GM18909 (cell line): Measurements from ENCODE around the gene SUGCT.

Experiments
- ATAC-seq: cut with Tn5 transposase; IDR thresholded peaks from one replicate; pipeline ENCODE4 v1.9.1; 2021; ENCODE audit warnings: mild to moderate bottlenecking; ENCODE audit not compliant: unreplicated experiment, poor library complexity

The SUGCT gene

GRCh38 chr7:40500219-40500618 is 365.4 kb downstream of the SUGCT start:
- ATAC-seq, result no peak

GRCh38 chr7:40502359-40502758 is 367.6 kb downstream of the SUGCT start:
- no peak for ATAC-seq

DNA sequence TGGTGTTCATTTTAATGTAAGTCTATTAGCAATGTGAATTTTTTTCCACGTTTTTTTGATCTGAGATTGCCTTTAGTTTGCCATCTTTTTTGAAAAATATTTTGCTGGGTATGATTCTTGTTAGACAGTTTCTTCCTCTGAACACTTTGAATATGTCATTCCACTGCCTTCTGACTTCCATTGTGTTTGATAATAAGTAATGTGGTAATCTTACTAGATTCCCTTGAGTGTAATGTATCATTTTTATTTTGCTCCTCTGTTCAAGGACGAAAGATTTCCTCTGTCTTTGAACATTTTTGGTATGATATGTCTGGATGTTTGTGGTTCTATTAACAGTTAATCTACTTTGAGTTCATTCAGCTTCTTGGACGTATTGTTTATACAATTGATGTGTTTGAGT is 371.4 kb downstream of the SUGCT start:
- no peak for ATAC-seq

GRCh38 chr7:40507166-40507565 is 372.4 kb downstream of the SUGCT start:
- peak; percentile 59 for ATAC-seq

DNA sequence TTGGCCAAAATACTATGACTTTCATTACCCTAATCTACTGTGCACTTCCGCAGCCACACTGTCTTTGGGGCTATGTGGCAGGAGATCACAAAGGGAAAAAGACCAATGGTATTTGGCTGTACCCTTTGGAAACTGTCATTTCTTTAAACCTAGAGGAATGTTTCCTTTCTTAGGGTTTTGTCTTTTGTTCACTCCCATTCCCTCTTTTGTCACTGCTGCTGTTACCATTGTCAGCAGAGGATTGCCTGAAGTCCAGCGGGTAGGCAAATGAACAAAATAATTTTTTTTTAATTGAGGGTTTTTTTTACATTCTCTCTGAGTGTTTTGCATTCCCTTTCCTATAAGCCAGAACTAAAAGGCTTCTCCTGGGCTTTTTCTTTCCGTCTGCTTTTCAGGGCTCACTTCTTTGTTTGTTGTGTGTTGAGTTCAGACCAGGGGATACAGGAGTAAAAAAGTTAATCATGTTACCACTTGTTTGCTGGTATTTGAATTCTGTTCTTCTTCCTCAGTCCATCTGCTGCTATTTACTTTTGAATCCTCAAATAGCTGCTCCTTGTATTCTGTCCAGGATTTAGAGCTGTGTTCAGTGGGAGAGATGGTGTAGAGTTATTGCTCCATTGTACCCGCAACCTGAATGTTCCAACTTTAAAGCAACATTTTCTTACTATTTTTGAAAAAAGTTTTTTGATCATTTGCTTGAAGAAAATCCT is 374.6 kb downstream of the SUGCT start:
- ATAC-seq, result no peak

GRCh38 chr7:40516376-40516775 is 381.6 kb downstream of the SUGCT start:
- ATAC-seq, result no peak

DNA sequence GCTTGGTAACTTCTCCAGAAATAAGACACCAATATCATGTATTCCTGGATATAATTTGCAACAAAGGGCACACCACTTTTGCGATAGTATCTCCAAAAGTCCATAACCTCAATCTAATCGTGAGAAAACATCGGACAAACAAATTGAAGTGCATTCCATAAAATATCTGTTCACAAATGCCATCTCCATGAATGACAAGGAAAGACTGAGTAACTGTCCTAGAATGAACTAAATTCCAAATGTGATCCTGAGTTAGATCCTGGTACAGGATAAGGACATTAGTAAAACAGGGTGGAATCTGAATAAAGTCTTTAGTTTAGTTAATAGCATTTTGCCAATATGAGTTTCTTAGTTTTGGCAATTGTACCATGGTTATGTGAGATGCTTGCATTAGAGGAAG is 384.2 kb downstream of the SUGCT start:
- ATAC-seq, result no peak

DNA sequence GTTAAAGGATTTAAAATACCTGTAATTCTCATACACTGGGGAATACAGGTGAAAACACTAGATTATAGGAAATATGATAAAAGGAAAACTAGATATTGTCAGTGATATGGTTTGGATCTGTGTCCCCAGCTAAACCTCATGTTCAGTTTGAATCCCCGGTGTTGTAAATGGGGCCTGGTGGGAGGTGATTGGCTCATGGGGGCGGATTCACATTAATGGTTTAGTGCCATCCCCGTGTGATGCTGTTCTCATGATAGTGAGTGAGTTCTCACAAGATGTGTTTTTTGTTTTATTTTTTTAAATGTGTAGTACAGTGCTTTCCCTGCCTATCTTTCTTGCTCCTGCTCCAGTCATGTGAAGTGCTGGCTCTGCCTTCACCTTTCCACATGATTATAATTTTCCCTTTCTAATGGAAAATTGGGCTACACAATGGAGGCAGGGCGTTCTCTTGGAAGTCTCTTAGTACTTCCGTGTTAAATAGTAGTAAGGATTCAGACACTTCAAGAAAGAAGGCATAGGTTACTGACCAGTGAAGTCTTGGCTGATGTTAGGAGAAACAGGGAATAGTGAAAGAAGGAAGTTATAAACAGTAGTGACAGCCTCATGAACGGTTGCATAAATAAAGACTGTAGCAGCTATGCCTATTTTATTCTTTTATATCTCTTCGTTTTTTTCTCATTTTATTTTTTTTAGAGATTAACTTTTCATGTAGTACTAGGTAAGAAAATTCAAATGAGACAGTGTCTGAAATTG is 386.4 kb downstream of the SUGCT start:
- ATAC-seq, result no peak

GRCh38 chr7:40525764-40526163 is 391.0 kb downstream of the SUGCT start:
- no peak for ATAC-seq

- no peak for ATAC-seq
Measured at GRCh38 chr7:40526951-40527715, 392.3 kb downstream of the SUGCT start.

DNA sequence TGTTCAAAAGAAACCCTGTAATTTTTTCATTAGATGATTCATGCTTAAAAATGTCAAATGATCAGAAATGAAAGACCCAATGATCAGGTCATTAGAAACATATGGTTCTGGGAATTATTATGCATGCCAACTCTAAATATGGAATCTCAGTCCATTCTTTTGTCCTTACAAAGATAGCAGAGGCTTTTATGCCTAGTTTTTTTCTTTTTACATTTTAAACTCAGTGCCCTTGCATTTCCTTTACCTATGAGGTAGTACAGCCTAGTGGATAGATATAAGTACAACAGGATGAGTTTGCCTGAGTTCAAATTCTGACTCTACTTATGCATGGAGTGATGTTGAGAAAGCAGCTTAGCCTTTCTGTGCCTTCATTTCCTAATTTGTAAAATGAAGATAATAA is 392.9 kb downstream of the SUGCT start:
- no peak for ATAC-seq

GRCh38 chr7:40530292-40530691 is 395.5 kb downstream of the SUGCT start:
- ATAC-seq, result no peak

GRCh38 chr7:40531956-40532355 is 397.2 kb downstream of the SUGCT start:
- ATAC-seq, result no peak

DNA sequence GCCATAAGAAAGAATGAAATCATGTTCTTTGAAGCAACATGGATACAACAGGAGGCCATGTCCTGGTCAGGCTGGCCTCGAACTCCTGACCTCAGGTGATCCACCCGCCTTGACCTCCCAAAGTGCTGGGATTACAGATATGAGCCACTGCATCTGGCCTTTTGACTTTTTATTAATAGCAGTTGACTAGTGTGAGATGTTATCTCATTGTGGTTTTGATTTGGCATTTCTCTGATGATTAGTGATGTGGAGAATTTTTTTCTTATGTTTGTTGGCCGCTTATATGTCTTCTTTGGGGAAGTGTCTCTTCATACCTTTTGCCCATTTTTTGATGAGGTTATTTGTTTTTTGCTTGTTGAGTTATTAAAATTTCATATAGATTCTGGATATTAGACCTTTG is 400.9 kb downstream of the SUGCT start:
- ATAC-seq, result no peak

DNA sequence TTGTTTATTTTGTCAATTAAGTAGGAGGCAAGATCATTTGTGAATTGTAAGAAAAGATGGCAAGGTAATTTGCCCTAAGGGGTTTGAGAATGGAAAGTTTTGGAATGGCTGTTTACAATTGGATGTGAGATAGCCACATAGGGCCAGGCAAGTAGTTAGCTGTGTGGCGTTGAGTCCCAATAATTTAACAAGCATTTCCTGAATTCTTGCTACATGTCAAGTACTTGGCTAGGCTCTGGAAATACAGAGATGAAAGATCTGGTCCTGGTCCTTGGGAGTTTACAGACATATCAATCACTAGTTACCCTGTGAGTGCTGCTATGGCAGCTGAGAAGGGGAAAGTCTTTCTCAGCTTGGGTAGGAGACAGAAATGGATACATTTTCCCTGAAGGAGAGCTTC is 401.6 kb downstream of the SUGCT start:
- no peak for ATAC-seq

- no peak for ATAC-seq
Measured at GRCh38 chr7:40538281-40538680, 403.5 kb downstream of the SUGCT start.

DNA sequence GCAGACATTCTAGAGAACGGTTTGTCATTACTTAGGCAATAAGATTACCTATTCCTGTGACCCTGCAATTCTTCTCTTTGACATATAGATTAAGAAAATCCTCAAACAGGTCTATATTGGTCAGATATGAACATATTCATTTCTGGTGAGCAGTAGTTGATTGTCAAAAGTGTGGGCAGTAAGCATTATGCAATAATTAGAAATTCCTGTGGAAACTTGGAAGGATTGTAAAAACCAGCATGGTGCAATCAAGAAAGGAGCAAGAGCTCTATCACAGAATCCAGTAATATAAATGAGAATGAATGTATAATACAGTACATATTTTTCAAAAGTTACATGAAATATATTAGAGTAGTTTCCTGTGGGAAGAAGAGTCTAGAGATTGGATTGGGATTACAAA is 406.5 kb downstream of the SUGCT start:
- no peak for ATAC-seq

DNA sequence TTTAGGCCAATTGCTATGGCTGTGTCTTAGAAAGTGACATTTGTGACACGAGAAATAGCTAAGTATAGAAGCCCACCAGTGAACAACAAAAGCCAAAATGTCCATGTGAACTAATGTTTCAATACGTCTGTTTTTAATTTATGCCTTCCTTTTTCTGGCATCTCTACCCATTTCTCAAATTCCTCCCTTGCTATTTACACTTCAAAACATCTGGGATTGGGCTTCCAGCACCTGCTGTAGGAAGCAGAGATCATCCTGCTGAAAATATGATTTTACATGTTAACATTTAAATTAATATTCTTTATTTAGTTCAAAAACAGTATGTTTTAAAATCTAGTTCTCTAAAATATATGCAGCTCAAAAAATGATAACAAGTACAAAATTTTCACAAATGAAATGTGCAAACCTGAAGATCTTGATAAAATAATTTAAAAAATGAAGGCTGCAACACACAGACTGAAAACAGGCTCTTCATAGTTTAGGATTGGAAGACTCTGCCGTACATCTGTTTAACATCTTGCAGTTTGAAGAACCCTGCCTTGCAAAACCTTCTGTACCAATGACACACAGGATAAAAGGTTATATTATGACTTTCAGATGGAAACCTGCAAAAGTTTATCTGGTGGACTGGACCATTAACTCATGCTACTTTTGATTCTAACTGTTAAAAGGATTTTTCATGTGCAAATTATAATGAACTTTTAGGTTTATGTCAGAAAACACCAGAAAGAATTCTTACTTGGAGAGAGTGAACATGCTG is 408.4 kb downstream of the SUGCT start:
- no peak for ATAC-seq

GRCh38 chr7:40544221-40544723 is 409.5 kb downstream of the SUGCT start:
- ATAC-seq, result no peak

DNA sequence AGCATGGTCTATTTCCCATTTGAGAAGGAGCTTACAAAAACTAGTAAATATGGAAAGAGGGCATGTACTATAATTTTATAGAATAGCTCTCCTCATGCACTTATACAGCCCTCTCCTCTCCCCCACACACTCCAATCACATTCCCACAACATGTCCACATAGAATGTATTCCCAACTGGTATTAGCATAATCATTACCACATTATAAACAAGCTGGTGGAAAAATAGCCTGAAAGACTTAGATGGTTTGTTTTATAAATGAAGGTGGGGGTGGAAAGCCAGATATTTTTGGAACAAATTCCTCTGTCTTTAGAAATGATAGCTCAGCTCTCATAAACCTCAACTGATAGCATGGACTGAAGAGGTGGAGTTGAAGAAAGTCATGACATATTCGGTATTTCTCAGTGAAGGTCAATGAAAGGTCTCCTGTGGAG is 410.1 kb downstream of the SUGCT start:
- no peak for ATAC-seq
